Measurements from ENCODE around the gene SMG9.

SMG9 gene

DNA sequence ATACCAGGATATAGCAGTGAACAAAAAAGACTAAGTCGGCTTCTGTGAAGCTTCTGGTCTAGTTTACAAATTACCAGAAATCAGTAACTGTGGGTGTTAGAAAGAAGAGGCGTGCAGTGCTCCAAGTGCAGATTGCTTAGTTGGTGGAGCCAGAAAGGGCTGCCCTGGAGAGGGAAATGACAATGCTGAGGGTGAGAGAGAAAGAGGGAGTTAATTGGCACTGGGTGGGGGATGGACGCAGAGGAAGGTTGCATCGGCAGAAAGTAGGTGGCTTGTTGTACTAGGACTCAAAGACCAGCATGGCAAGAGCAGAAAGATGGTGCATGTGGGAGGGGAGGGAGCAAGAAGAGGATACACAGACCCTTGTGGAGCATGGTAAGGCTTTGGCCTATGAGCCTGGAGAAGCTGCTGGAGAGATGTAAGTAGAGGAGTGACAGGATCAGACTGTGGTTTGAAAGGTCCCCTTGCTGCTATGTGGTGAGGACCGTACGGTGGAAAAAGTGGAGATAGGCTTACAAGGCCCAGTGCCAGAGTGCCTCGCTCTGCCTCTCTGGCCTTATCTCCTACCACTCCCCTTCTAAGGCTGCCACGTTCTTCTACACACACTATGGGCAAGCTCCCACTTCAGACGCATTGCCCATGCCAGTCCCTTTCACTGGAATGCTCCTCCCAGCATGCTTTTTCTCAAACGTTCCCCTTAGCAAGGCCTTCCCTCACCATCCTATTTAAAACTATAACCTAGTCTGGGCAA lies 13.5 kb downstream of the SMG9 start:
- Histone ChIP-seq H3K4me1 (ENCODE audit: control insufficient read depth, insufficient read depth, low read length, poor library complexity, severe bottlenecking) (peaks cover 5% of the 10 kb centered on the region), H3K27me3 (replicated peaks; ENCODE audit: control insufficient read depth, insufficient read depth, low read length, poor library complexity, severe bottlenecking) (no peaks in the 10 kb centered on the region), H3K36me3 (ENCODE audit: control insufficient read depth, insufficient read depth, low read length) (peaks cover 74% of the 10 kb centered on the region), H3K9me3 (ENCODE audit: control insufficient read depth, low read length) (no peaks in the 10 kb centered on the region), H3K27ac (ENCODE audit: insufficient read depth, low read length, poor library complexity, severe bottlenecking) (no peak overlapping the region), H3K4me3 (ENCODE audit: insufficient read depth, low read depth, low read length, poor library complexity, severe bottlenecking) (no peak overlapping the region)
- no peak for DNase-seq

DNA sequence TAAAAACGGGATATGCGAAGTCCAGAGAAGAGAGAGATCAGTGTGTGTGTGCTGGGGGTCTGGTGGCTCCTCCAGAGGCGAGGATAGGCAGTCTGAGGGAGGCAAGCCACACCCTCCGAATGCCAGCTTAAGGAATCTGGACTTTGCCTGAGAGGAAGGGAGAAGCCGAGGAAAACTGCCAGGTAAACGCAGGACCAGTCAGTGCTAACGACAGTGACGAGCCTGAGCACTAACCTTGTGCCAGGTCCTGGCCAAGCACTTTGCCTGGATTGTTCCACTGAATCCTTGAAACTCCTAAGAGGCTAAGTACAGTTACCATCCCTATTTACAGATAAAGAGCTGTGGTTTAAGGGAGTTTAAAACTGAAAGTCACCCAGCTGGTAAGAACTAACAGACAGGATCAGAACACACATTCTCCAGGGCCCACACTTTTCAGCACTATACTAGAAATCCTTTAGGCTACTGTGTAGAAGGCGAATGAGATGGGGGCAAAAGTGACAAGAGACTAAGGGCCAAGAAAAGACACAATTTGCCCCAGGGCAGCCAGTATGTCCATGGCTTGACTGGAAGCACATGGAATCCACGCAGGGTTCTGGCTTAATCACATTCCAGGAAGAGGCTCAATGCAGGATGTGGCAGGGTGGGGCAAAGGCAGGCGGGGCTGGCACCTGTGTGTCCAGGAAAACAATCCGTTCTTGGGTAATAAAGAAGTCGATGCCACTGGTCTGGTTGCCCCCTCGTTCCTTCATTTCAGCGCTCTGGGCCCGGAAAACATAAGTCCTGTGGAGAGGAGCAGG lies 15.1 kb downstream of the SMG9 start:
- H3K9me3 ChIP-seq (ENCODE audit: control insufficient read depth, low read length): no peaks in the 10 kb centered on the region
- H3K36me3 ChIP-seq (ENCODE audit: control insufficient read depth, insufficient read depth, low read length): peaks cover 77% of the 10 kb centered on the region
- no peak overlapping the region for H3K27ac ChIP-seq (ENCODE audit: insufficient read depth, low read length, poor library complexity, severe bottlenecking)
- H3K4me3 ChIP-seq (ENCODE audit: insufficient read depth, low read depth, low read length, poor library complexity, severe bottlenecking): no peak overlapping the region
- H3K4me1 ChIP-seq (ENCODE audit: control insufficient read depth, insufficient read depth, low read length, poor library complexity, severe bottlenecking): peaks cover 2% of the 10 kb centered on the region
- DNase-seq: no peak
- H3K27me3 ChIP-seq (replicated peaks; ENCODE audit: control insufficient read depth, insufficient read depth, low read length, poor library complexity, severe bottlenecking): no peaks in the 10 kb centered on the region

DNA sequence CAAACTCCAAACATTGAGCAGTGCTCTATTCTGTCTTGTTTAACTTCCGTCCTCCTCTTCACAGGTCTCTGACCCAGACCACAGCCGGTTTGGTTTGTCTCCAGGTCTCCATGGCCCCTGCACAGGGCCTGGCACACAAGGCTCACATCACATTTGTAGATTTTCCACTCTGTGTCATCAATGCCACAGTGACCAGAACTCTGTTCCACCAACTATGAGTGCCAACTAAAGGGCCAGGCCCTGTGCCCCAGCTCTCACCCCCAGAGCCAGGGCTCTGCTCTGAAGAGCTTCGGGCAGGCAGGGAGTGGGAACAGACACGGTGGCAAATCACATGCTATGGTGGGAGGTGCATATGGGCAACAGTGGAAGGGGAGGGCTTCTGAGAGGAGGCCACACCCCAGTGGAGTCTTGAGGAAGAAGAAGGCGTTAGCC lies 16.0 kb downstream of the SMG9 start:
- Histone ChIP-seq H3K27me3 (replicated peaks; ENCODE audit: control insufficient read depth, insufficient read depth, low read length, poor library complexity, severe bottlenecking) (no peaks in the 10 kb centered on the region), H3K4me3 (ENCODE audit: insufficient read depth, low read depth, low read length, poor library complexity, severe bottlenecking) (no peak overlapping the region), H3K4me1 (ENCODE audit: control insufficient read depth, insufficient read depth, low read length, poor library complexity, severe bottlenecking) (peaks cover 2% of the 10 kb centered on the region), H3K9me3 (ENCODE audit: control insufficient read depth, low read length) (no peaks in the 10 kb centered on the region), H3K27ac (ENCODE audit: insufficient read depth, low read length, poor library complexity, severe bottlenecking) (no peak overlapping the region), H3K36me3 (ENCODE audit: control insufficient read depth, insufficient read depth, low read length) (peaks cover 75% of the 10 kb centered on the region)
- no peak for DNase-seq

DNA sequence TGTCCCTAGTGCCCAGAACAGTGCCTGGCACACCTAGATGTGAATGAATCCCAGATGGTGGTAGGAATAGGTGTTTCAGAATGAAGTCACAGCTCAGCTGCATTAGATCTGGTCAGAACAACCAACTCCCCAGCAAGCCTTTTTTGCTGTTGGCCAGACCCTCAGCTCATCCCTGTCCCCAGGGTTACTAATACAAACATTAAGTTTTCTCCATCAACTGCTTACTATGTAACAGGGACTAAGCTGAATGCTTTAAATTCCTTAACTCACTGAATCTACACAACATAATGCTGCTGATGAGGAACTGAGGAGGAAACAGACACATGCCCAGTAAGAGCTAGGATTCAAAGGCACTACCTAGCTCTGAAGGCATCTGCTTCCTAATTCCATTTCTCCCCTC lies 18.8 kb downstream of the SMG9 start:
- H3K4me1 ChIP-seq (ENCODE audit: control insufficient read depth, insufficient read depth, low read length, poor library complexity, severe bottlenecking): peaks cover 2% of the 10 kb centered on the region
- H3K4me3 ChIP-seq (ENCODE audit: insufficient read depth, low read depth, low read length, poor library complexity, severe bottlenecking): no peak overlapping the region
- H3K27ac ChIP-seq (ENCODE audit: insufficient read depth, low read length, poor library complexity, severe bottlenecking): no peak overlapping the region
- no peaks in the 10 kb centered on the region for H3K9me3 ChIP-seq (ENCODE audit: control insufficient read depth, low read length)
- DNase-seq: no peak
- no peaks in the 10 kb centered on the region for H3K27me3 ChIP-seq (replicated peaks; ENCODE audit: control insufficient read depth, insufficient read depth, low read length, poor library complexity, severe bottlenecking)
- peaks cover 80% of the 10 kb centered on the region for H3K36me3 ChIP-seq (ENCODE audit: control insufficient read depth, insufficient read depth, low read length)

DNA sequence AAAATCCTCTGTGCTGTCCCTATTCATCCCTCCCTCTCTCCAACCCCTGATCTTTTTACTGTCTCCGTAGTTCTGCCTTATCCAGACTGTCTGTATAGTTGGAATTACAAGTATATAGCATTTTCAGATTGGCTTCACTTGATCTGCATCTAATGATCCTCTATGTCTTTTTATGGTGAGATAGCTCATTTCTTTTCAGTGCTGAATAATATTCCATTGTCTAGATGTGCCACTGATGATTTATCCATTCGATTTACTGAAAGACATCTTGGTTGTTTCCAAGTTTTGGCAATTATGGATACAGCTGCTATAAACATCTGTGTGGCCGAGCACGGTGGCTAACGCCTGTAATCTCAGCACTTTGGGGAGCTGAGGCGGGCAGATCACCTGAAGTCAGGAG lies 19.7 kb downstream of the SMG9 start:
- Histone ChIP-seq H3K9me3 (ENCODE audit: control insufficient read depth, low read length) (no peaks in the 10 kb centered on the region), H3K27ac (ENCODE audit: insufficient read depth, low read length, poor library complexity, severe bottlenecking) (no peak overlapping the region), H3K27me3 (replicated peaks; ENCODE audit: control insufficient read depth, insufficient read depth, low read length, poor library complexity, severe bottlenecking) (no peaks in the 10 kb centered on the region), H3K4me1 (ENCODE audit: control insufficient read depth, insufficient read depth, low read length, poor library complexity, severe bottlenecking) (peaks cover 2% of the 10 kb centered on the region), H3K36me3 (ENCODE audit: control insufficient read depth, insufficient read depth, low read length) (peaks cover 75% of the 10 kb centered on the region), H3K4me3 (ENCODE audit: insufficient read depth, low read depth, low read length, poor library complexity, severe bottlenecking) (no peak overlapping the region)
- no peak for DNase-seq

DNA sequence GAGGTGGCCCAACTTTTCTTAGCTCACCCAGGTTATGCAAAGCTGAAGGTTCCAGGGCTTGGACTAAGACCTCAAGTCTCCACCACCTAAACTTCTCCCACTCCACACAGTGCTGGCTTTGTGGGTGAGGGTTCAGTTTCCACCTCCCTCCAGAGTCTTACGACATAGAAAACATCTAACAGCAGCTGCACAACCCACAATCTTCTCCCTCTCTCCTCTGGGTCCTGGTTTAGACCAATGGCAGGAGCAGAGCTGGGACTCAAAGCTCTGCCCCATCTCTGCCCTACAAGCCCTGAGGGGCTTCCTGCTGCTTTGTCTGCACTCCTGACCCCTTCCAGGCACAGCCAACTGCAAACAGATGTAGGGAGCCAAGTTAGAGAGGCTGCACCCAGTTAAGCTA lies 22.9 kb downstream of the SMG9 start:
- Histone ChIP-seq H3K27ac (ENCODE audit: insufficient read depth, low read length, poor library complexity, severe bottlenecking) (no peak overlapping the region), H3K4me3 (ENCODE audit: insufficient read depth, low read depth, low read length, poor library complexity, severe bottlenecking) (no peak overlapping the region), H3K27me3 (replicated peaks; ENCODE audit: control insufficient read depth, insufficient read depth, low read length, poor library complexity, severe bottlenecking) (no peaks in the 10 kb centered on the region), H3K9me3 (ENCODE audit: control insufficient read depth, low read length) (no peaks in the 10 kb centered on the region), H3K4me1 (ENCODE audit: control insufficient read depth, insufficient read depth, low read length, poor library complexity, severe bottlenecking) (no peaks in the 10 kb centered on the region), H3K36me3 (ENCODE audit: control insufficient read depth, insufficient read depth, low read length) (peaks cover 61% of the 10 kb centered on the region)
- no peak for DNase-seq

DNA sequence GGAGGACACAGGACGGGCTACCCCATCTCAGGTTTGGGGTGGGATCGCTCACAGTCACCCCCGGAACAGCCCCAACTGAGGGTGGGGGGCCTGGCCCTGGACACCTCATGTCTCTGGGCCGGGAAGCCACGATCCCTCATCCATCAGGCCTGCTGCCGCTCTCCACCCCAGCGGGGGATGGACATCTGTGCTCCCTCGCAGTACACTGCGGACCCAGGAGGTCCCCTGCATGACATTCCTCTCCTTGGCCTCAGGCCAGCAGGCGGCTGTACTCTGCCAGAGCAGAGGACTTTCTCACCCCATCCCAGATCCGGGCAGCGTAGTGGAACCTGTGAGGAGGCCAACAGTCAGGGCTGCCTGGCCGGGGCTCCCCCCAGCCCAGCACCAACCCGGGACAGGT lies 23.4 kb downstream of the SMG9 start:
- Histone ChIP-seq H3K36me3 (ENCODE audit: control insufficient read depth, insufficient read depth, low read length) (peaks cover 56% of the 10 kb centered on the region), H3K9me3 (ENCODE audit: control insufficient read depth, low read length) (no peaks in the 10 kb centered on the region), H3K4me1 (ENCODE audit: control insufficient read depth, insufficient read depth, low read length, poor library complexity, severe bottlenecking) (no peaks in the 10 kb centered on the region), H3K27ac (ENCODE audit: insufficient read depth, low read length, poor library complexity, severe bottlenecking) (no peak overlapping the region), H3K4me3 (ENCODE audit: insufficient read depth, low read depth, low read length, poor library complexity, severe bottlenecking) (no peak overlapping the region), H3K27me3 (replicated peaks; ENCODE audit: control insufficient read depth, insufficient read depth, low read length, poor library complexity, severe bottlenecking) (no peaks in the 10 kb centered on the region)
- DNase-seq: no peak

DNA sequence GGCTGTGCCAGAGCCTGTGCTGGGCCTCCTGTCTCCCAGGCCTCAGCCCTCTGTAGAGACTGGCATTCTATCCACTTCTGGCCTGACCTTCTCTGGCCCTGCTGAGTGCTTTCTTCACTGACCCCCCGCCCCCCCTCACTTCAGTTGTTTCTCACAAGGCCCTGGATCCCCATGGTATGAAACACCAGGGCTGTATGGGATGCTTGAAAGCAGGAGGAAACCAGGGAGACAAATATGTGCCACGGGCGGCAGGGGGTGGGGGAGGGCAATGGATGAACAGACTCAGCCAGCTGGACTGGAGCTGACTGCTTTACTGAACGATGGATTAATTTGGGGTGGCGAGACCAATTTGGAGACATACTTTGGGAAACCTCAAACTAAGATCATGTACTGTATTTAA lies 24.8 kb downstream of the SMG9 start:
- Histone ChIP-seq H3K9me3 (ENCODE audit: control insufficient read depth, low read length) (no peaks in the 10 kb centered on the region), H3K36me3 (ENCODE audit: control insufficient read depth, insufficient read depth, low read length) (peaks cover 49% of the 10 kb centered on the region), H3K27me3 (replicated peaks; ENCODE audit: control insufficient read depth, insufficient read depth, low read length, poor library complexity, severe bottlenecking) (no peaks in the 10 kb centered on the region), H3K27ac (ENCODE audit: insufficient read depth, low read length, poor library complexity, severe bottlenecking) (no peak overlapping the region), H3K4me3 (ENCODE audit: insufficient read depth, low read depth, low read length, poor library complexity, severe bottlenecking) (no peak overlapping the region), H3K4me1 (ENCODE audit: control insufficient read depth, insufficient read depth, low read length, poor library complexity, severe bottlenecking) (no peaks in the 10 kb centered on the region)
- no peak for DNase-seq

DNA sequence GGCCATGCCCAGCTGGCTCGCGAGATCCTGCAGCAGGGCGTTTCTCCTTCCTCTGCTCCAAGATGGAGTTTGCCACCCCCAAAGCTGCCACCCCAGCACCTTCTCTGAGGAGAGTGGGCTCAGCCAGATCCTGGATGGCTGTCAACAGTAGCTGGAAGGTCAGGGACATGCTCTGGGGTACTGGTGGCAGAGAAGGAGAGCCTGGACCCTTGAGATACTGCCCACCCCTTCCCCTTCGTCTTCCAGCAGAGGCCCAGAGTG lies 27.2 kb downstream of the SMG9 start:
- no peaks in the 10 kb centered on the region for H3K9me3 ChIP-seq (ENCODE audit: control insufficient read depth, low read length)
- DNase-seq: no peak
- H3K36me3 ChIP-seq (ENCODE audit: control insufficient read depth, insufficient read depth, low read length): peaks cover 32% of the 10 kb centered on the region
- H3K27me3 ChIP-seq (replicated peaks; ENCODE audit: control insufficient read depth, insufficient read depth, low read length, poor library complexity, severe bottlenecking): no peaks in the 10 kb centered on the region
- H3K27ac ChIP-seq (ENCODE audit: insufficient read depth, low read length, poor library complexity, severe bottlenecking): no peak overlapping the region
- no peak overlapping the region for H3K4me3 ChIP-seq (ENCODE audit: insufficient read depth, low read depth, low read length, poor library complexity, severe bottlenecking)
- H3K4me1 ChIP-seq (ENCODE audit: control insufficient read depth, insufficient read depth, low read length, poor library complexity, severe bottlenecking): no peaks in the 10 kb centered on the region

DNA sequence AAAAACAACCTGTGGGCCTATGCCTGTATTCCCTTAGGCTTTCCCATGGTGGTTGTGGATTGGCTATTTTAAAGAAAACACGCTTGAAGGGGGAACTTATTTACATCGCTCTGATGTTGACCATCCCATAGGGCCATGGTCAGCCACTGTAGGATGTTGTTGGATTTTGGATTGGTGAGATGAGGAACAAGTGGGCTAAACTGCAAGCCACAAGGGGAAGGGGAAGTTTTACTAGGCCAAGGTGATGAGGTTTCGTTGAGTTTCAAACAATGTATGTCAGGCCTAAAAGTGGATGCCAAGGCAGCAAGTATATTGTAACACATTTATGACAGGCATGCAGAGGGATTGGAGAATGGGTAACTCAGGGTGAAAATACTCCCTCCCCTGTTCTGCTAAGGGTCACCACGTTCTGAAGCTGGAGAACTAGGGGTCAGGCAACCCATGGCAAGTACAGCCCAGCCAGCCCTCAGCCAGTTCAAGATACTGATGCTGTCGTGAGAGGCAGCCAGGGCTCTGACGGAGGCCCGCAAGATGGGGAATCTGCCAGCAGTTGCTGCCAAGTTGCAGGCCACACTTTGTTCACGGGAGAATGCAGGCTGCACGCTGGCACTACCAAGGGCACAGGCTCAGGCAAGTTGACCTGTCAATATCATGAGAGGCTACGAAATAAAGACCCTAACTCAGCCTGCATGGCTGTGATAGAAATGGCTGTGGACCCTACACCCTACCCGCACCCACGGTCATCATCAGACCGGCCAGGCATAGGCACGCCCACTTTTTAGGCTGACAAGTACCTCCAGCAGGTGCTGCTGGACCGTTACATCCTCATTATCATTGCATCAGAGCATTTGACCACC lies 27.8 kb downstream of the SMG9 start:
- no peaks in the 10 kb centered on the region for H3K9me3 ChIP-seq (ENCODE audit: control insufficient read depth, low read length)
- no peak overlapping the region for H3K4me3 ChIP-seq (ENCODE audit: insufficient read depth, low read depth, low read length, poor library complexity, severe bottlenecking)
- DNase-seq: no peak
- no peak overlapping the region for H3K27ac ChIP-seq (ENCODE audit: insufficient read depth, low read length, poor library complexity, severe bottlenecking)
- H3K4me1 ChIP-seq (ENCODE audit: control insufficient read depth, insufficient read depth, low read length, poor library complexity, severe bottlenecking): no peaks in the 10 kb centered on the region
- H3K27me3 ChIP-seq (replicated peaks; ENCODE audit: control insufficient read depth, insufficient read depth, low read length, poor library complexity, severe bottlenecking): no peaks in the 10 kb centered on the region
- peaks cover 26% of the 10 kb centered on the region for H3K36me3 ChIP-seq (ENCODE audit: control insufficient read depth, insufficient read depth, low read length)
